GM18505 (cell line): Measurements from ENCODE around the gene RASGRF2.
"Not testable (repeated sequence)": the region's sequence is repeated elsewhere in the genome, so short reads cannot be mapped to it uniquely, and the experiment has no call there.

Source experiments
- ATAC-seq: cut with Tn5 transposase; IDR thresholded peaks from one replicate; pipeline ENCODE4 v1.9.1; 2021; ENCODE audit not compliant: unreplicated experiment
- POLR2A ChIP-seq: IDR thresholded peaks from 4 replicates; pipeline ENCODE4 v1.6.1; 2011; ENCODE audit warnings: borderline replicate concordance; ENCODE audit not compliant: insufficient read depth, insufficient read length; ENCODE audit errors: extremely low read depth

Gene RASGRF2

GRCh38 chr5:81023261-81023970 is 63.3 kb downstream of the RASGRF2 start:
- TF ChIP-seq POLR2A, result no peak
- no peak for ATAC-seq

- no peak for ATAC-seq
- no peak for TF ChIP-seq POLR2A
These were observed 67.4 kb downstream of the RASGRF2 start for GRCh38 chr5:81027481-81028058.

DNA sequence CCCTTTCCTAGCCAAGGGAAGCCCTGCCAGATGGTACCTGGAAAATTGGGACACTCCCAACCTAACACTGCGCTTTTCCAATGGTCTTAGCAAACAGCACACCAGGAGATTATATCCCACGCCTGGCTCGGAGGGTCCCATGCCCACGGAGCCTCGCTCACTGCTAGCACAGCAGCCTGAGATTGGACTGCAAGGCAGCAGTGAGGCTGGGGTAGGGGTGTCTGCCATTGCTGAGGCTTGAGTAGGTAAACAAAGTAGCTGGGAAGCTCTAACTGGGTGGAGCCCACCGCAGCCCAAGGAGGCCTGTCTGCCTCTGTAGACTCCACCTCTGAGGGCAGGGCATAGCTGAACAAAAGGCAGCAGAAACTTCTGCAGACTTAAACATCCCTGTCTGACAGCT is 68.7 kb downstream of the RASGRF2 start:
- not testable (repeated sequence) for ATAC-seq

DNA sequence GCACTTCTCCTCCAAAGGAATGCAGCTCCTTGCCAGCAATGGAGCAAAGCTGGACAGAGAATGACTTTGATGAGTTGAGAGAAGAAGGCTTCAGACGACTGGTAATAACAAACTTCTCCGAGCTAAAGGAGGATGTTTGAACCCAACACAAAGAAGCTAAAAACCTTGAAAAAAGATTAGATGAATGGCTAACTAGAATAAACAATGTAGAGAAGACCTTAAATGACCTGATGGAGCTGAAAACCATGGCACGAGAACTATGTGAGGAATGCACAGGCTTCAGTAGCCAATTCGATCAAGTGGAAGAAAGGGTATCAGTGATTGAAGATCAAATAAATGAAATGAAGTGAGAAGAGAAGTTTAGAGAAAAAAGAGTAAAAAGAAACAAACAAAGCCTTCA is 69.6 kb downstream of the RASGRF2 start:
- not testable (repeated sequence) for ATAC-seq

DNA sequence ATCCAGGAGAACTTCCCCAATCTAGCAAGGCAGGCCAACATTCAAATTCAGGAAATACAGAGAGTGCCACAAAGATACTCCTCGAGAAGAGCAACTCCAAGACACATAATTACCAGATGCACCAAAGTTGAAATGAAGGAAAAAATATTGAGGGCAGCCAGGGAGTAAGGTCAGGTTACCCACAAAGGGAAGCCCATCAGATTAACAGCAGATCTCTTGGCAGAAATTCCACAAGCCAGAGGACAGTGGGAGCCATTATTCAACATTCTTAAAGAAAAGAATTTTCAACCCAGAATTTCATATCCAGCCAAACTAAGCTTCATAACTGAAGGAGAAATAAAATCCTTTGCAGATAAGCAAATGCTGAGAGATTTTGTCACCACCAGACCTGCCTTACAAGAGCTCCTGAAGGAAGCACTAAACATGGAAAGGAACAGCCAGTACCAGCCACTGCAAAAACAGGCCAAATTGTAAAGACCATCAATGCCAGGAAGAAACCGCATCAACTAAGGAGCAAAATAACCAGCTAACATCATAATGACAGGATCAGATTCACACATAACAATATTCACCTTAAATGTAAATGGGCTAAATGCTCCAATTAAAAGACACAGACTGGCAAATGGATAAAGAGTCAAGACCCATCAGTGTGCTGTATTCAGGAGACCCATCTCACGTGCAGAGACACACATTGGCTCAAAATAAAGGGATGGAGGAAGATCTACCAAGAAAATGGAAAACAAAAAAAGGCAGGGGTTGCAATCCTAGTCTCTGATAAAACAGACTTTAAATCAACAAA is 70.3 kb downstream of the RASGRF2 start:
- not testable (repeated sequence) for ATAC-seq

GRCh38 chr5:81035522-81035921 is 75.4 kb downstream of the RASGRF2 start:
- no peak for TF ChIP-seq POLR2A
- ATAC-seq, result no peak

- TF ChIP-seq POLR2A, result no peak
- ATAC-seq, result no peak
These were observed 78.3 kb downstream of the RASGRF2 start for GRCh38 chr5:81038495-81038894.

GRCh38 chr5:81044868-81045267 is 84.7 kb downstream of the RASGRF2 start:
- no peak for TF ChIP-seq POLR2A
- no peak for ATAC-seq

DNA sequence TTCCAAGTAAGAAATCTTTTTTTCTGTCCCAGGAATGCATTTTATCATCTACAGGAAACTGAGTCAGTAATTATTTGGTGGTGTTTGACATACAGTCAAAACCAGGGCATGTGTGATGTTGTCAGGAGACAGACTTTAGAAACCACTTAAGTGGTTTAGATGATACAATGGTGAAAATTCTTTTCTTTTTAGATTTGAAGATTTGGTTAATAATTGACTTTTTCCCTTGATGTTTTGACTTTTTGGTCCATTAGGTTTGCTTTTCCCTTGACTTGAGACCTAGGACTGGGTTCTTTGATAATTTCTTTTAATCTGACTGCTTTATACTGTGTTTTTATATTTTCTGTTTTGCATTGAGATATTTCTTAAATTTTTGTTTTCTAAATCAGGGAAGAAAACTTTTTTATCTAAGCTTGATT is 85.2 kb downstream of the RASGRF2 start:
- ATAC-seq, result no peak
- no peak for TF ChIP-seq POLR2A

GRCh38 chr5:81046041-81046440 is 85.9 kb downstream of the RASGRF2 start:
- TF ChIP-seq POLR2A, result no peak
- ATAC-seq, result no peak

- ATAC-seq, result no peak
These were observed 92.2 kb downstream of the RASGRF2 start for GRCh38 chr5:81052325-81052724.

DNA sequence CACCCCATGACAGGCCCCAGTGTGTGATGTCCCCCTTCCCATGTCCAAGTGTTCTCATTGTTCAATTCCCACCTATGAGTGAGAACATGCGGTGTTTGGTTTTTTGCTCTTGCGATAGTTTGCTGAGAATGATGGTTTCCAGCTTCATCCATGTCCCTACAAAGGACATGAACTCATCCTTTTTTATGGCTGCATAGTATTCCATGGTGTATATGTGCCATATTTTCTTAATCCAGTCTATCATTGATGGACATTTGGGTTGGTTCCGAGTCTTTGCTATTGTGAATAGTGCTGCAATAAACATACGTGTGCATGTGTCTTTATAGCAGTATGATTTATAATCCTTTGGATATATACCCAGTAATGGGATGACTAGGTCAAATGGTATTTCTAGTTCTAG is 93.1 kb downstream of the RASGRF2 start:
- ATAC-seq, result not testable (repeated sequence)

More at GRCh38 chr5:81052325-81052724, 92.2 kb downstream of the RASGRF2 start:
- no peak for TF ChIP-seq POLR2A

DNA sequence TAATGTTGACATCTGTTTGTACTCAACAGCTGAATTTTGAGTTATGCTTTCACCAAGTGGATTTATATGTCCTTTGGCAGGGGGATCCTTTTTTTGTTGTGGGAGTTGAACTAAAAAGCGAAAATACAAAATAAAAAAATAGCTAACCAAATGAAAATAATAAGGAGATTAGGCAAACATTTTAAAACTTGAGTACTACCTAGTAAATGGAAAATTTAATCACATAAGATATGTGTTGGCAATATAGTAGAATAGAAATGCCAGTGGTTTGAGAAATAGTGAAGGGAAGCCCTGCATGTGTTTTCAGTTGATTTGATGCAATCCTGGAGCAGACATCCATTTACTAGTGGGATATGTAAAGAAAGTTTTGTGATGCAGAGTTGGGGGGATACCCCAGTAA is 98.0 kb downstream of the RASGRF2 start:
- no peak for TF ChIP-seq POLR2A
- ATAC-seq, result no peak

GRCh38 chr5:81065492-81065891 is 105.3 kb downstream of the RASGRF2 start:
- no peak for ATAC-seq
- TF ChIP-seq POLR2A, result no peak
